Stomach (tissue), 9 donors: ENCODE data around the gene TBC1D13. TPM values are rescaled to one million over a fixed set of nuclear protein-coding genes. Genes with fewer than 3 reads are reported as not detected.

Experiments used
- DNase-seq, 2 donors: peaks; one replicate each; pipeline versions ENCODE4 v3.0.0 to v3.0.0-alpha.2; 2013 to 2019
- H3K27ac ChIP-seq, 5 donors: fragments of 200-600 bp in 4 of 5; sonication (generic) in 4 of 5; one replicate each; pipeline ENCODE4 v1.5.1; 2013 to 2019; ENCODE audit warnings: mild to moderate bottlenecking in 1 of 5, moderate library complexity in 1 of 5
- H3K27me3 ChIP-seq, 3 donors: fragments of 200-600 bp; sonication (generic); one replicate each; pipeline ENCODE4 v1.5.1; 2017 to 2019; ENCODE audit warnings: mixed run types in 1 of 3
- H3K36me3 ChIP-seq, 4 donors: fragments of 200-600 bp; sonication (generic); 1 replicate in 3 of 4; 2 replicates in 1 of 4; pipeline ENCODE4 v1.5.1; 2016 to 2019
- H3K4me1 ChIP-seq, 4 donors: fragments of 200-600 bp; sonication (generic); one replicate each; pipeline ENCODE4 v1.5.1; 2016 to 2019
- H3K4me3 ChIP-seq, 4 donors: fragments of 200-600 bp; sonication (generic) in 3 of 4; one replicate each; pipeline ENCODE4 v1.5.1; 2016 to 2019; ENCODE audit warnings: mild to moderate bottlenecking in 1 of 4
- H3K9me3 ChIP-seq, 4 donors: fragments of 200-600 bp; sonication (generic); one replicate each; pipeline ENCODE4 v1.5.1; 2016 to 2019
- CTCF ChIP-seq, 7 experiments: fragments of 450-650 bp in 4 of 7; fragments of 200-600 bp in 3 of 7; sonication (generic) in 3 of 7; IDR thresholded peaks; one replicate each; pipeline ENCODE4 v1.5.1; 2016 to 2019; ENCODE audit warnings: antibody characterized with exemption in 7 of 7, control low read depth in 2 of 7, mild to moderate bottlenecking in 1 of 7
- EP300 ChIP-seq: sonication (generic); formaldehyde crosslinking; IDR thresholded peaks from one replicate; pipeline ENCODE4 v1.6.1; 2017; ENCODE audit warnings: antibody characterized with exemption
- POLR2A ChIP-seq, 4 donors: fragments of 450-650 bp; IDR thresholded peaks; one replicate each; pipeline ENCODE4 v1.6.1; 2016; ENCODE audit warnings: antibody characterized with exemption in 4 of 4, control low read depth in 2 of 4, mild to moderate bottlenecking in 1 of 4, moderate library complexity in 1 of 4
- POLR2AphosphoS5 ChIP-seq, 3 donors: sonication (generic); formaldehyde crosslinking; IDR thresholded peaks; one replicate each; pipeline ENCODE4 v1.6.1; 2016; ENCODE audit warnings: antibody characterized with exemption in 3 of 3
- WGBS, 5 donors: extraction: QIAGEN DNeasy Blood & Tissue Kit in 3 of 5; methylation state at CpG; one replicate each; pipeline versions ENCODE4 v1.1.5 to v1.1.7; 2013 to 2018; 5-methylcytosine and 5-hydroxymethylcytosine counted together
- intact Hi-C: fragments of 100-400 bp; cut with DNase I; formaldehyde crosslinking; loops from one replicate; pipeline ENCODE4 v1.15.1; 2023; ENCODE audit warnings: low total_unique reads
- polyA plus RNA-seq, 3 donors: library from polyadenylated mRNA; stranded (reverse); fragments of 200-250 nt; gene quantifications; one replicate each; pipeline ENCODE4 v1.2.3, GENCODE V29; 2013
- total RNA-seq, 5 donors: library from RNA; depleted of rRNA; stranded (reverse); fragments of >200 nt; gene quantifications; one replicate each; pipeline versions ENCODE4 v1.1.0 to v1.2.3, GENCODE V29; 2014 to 2016
- donor health status: healthy with polysubstance abuse.
- donor health status: Bipolar disorder and iron deficiency.
- donor health status: healthy.

TBC1D13 gene
- total and polyA plus RNA-seq, 8 donors = 5.8 to 50.6 (median 11.5) TPM

GRCh38 chr9:128800061-128800460 is 13.0 kb downstream of the TBC1D13 start:
- 89 to 96% (median 93%) methylated on average over 7 of the region's 7 CpGs for WGBS, 5 donors

GRCh38 chr9:128802482-128802881 is 15.4 kb downstream of the TBC1D13 start:
- TF ChIP-seq POLR2A (IDR thresholded peaks at IDR 0.05) (no peak), EP300 (no peak), CTCF (IDR thresholded peaks at IDR 0.05) (no peak), POLR2AphosphoS5 (IDR thresholded peaks at IDR 0.05) (no peak)
- DNase-seq = no peak
- Histone ChIP-seq H3K4me1 (no peaks in the 10 kb centered on the region), H3K27ac (no peak overlapping the region), H3K27me3 (no peaks in the 10 kb centered on the region), H3K4me3 (no peak overlapping the region), H3K9me3 (no peaks in the 10 kb centered on the region), H3K36me3 (peaks cover 42 to 100% (median 98%) of the 10 kb centered on the region in 4 donors)
- 83 to 91% (median 88%) methylated on average over 4 of the region's 4 CpGs for WGBS, 5 donors
- intact Hi-C loops = no loop called here

More at GRCh38 chr9:128800061-128800460, 13.0 kb downstream of the TBC1D13 start:
- intact Hi-C loops = no loop called here
- Histone ChIP-seq H3K4me1 (no peaks in the 10 kb centered on the region), H3K27ac (no peak overlapping the region), H3K27me3 (no peaks in the 10 kb centered on the region), H3K36me3 (peaks cover 31 to 98% (median 96%) of the 10 kb centered on the region in 4 donors), H3K9me3 (no peaks in the 10 kb centered on the region), H3K4me3 (no peak overlapping the region)
- TF ChIP-seq CTCF (IDR thresholded peaks at IDR 0.05) = no peak
- TF ChIP-seq EP300 = no peak
- TF ChIP-seq POLR2AphosphoS5 (IDR thresholded peaks at IDR 0.05) = no peak
- TF ChIP-seq POLR2A (IDR thresholded peaks at IDR 0.05) = no peak
- DNase-seq = no peak

GRCh38 chr9:128805661-128806060 is 18.6 kb downstream of the TBC1D13 start:
- WGBS, 5 donors = 79 to 94% (median 91%) methylated on average over 6 to 14 of the region's 14 CpGs

GRCh38 chr9:128807827-128808226 is 20.8 kb downstream of the TBC1D13 start:
- DNase-seq = no peak
- intact Hi-C loops = no loop called here
- TF ChIP-seq POLR2AphosphoS5 (IDR thresholded peaks at IDR 0.05) = no peak
- no peak for TF ChIP-seq POLR2A (IDR thresholded peaks at IDR 0.05)
- TF ChIP-seq EP300 = no peak
- TF ChIP-seq CTCF (IDR thresholded peaks at IDR 0.05) = no peak
- Histone ChIP-seq H3K4me3 (no peak overlapping the region), H3K27me3 (no peaks in the 10 kb centered on the region), H3K36me3 (peaks cover 37 to 71% (median 68%) of the 10 kb centered on the region in 4 donors), H3K27ac (no peak overlapping the region), H3K9me3 (no peaks in the 10 kb centered on the region), H3K4me1 (no peaks in the 10 kb centered on the region)
- WGBS, 5 donors = 79 to 87% (median 80%) methylated on average over 13 to 14 of the region's 14 CpGs

More at GRCh38 chr9:128805661-128806060, 18.6 kb downstream of the TBC1D13 start:
- Histone ChIP-seq H3K9me3 (no peaks in the 10 kb centered on the region), H3K27ac (no peak overlapping the region), H3K4me3 (no peak overlapping the region), H3K27me3 (no peaks in the 10 kb centered on the region), H3K4me1 (no peaks in the 10 kb centered on the region), H3K36me3 (peaks cover 38 to 91% (median 89%) of the 10 kb centered on the region in 4 donors)
- TF ChIP-seq EP300 (no peak), POLR2AphosphoS5 (IDR thresholded peaks at IDR 0.05) (no peak), CTCF (IDR thresholded peaks at IDR 0.05) (no peak), POLR2A (IDR thresholded peaks at IDR 0.05) (no peak)
- no peak for DNase-seq
- intact Hi-C loops = no loop called here
